Lower leg skin (tissue), 4 donors: ENCODE measurements around the gene AMBRA1. TPM values are rescaled to one million over a fixed set of nuclear protein-coding genes. Genes with fewer than 3 reads are reported as not detected.
A peak's percentile ranks its signal among the peaks of the same experiment; 100 is the strongest.

Experiments used
- DNase-seq, 2 donors: peaks; one replicate each; pipeline ENCODE4 v3.0.0-alpha.2; 2019; ENCODE audit warnings: low spot score in 2 of 2
- H3K4me3 ChIP-seq: fragments of 200-600 bp; sonication (generic); 2 replicates; pipeline ENCODE4 v1.5.1; 2017; ENCODE audit warnings: mild to moderate bottlenecking, low read depth; ENCODE audit not compliant: poor library complexity, severe bottlenecking
- POLR2A ChIP-seq, 2 donors: fragments of 450-650 bp; IDR thresholded peaks; one replicate each; pipeline ENCODE4 v1.6.1; 2016 to 2017; ENCODE audit warnings: antibody characterized with exemption in 2 of 2, mild to moderate bottlenecking in 1 of 2, moderate library complexity in 1 of 2
- whole genome bisulfite sequencing, 2 donors: methylation state at CpG; one replicate each; pipeline ENCODE4 v1.1.5; 2018; 5-methylcytosine and 5-hydroxymethylcytosine counted together
- intact Hi-C: fragments of 100-400 bp; cut with DNase I; formaldehyde crosslinking; loops from one replicate; pipeline ENCODE4 v1.15.0; 2023; ENCODE audit warnings: low total_unique reads
- total RNA-seq, 4 donors: library from RNA; depleted of rRNA; stranded (reverse); fragments of >200 nt; gene quantifications; one replicate each; pipeline ENCODE4 v1.1.0, GENCODE V29; 2016
- TF ChIP-seq, protein P1 (sequence below), 3 donors: fragments of 450-650 bp; IDR thresholded peaks; one replicate each; pipeline ENCODE4 v1.5.1; 2016; ENCODE audit warnings: antibody characterized with exemption in 3 of 3, mild to moderate bottlenecking in 3 of 3, moderate library complexity in 2 of 3

Gene AMBRA1, protein sequence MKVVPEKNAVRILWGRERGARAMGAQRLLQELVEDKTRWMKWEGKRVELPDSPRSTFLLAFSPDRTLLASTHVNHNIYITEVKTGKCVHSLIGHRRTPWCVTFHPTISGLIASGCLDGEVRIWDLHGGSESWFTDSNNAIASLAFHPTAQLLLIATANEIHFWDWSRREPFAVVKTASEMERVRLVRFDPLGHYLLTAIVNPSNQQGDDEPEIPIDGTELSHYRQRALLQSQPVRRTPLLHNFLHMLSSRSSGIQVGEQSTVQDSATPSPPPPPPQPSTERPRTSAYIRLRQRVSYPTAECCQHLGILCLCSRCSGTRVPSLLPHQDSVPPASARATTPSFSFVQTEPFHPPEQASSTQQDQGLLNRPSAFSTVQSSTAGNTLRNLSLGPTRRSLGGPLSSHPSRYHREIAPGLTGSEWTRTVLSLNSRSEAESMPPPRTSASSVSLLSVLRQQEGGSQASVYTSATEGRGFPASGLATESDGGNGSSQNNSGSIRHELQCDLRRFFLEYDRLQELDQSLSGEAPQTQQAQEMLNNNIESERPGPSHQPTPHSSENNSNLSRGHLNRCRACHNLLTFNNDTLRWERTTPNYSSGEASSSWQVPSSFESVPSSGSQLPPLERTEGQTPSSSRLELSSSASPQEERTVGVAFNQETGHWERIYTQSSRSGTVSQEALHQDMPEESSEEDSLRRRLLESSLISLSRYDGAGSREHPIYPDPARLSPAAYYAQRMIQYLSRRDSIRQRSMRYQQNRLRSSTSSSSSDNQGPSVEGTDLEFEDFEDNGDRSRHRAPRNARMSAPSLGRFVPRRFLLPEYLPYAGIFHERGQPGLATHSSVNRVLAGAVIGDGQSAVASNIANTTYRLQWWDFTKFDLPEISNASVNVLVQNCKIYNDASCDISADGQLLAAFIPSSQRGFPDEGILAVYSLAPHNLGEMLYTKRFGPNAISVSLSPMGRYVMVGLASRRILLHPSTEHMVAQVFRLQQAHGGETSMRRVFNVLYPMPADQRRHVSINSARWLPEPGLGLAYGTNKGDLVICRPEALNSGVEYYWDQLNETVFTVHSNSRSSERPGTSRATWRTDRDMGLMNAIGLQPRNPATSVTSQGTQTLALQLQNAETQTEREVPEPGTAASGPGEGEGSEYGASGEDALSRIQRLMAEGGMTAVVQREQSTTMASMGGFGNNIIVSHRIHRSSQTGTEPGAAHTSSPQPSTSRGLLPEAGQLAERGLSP (N-terminal part only)
- total RNA-seq: 10 to 100 TPM; 31.5 to 67.5 (median 36.2) TPM

DNA sequence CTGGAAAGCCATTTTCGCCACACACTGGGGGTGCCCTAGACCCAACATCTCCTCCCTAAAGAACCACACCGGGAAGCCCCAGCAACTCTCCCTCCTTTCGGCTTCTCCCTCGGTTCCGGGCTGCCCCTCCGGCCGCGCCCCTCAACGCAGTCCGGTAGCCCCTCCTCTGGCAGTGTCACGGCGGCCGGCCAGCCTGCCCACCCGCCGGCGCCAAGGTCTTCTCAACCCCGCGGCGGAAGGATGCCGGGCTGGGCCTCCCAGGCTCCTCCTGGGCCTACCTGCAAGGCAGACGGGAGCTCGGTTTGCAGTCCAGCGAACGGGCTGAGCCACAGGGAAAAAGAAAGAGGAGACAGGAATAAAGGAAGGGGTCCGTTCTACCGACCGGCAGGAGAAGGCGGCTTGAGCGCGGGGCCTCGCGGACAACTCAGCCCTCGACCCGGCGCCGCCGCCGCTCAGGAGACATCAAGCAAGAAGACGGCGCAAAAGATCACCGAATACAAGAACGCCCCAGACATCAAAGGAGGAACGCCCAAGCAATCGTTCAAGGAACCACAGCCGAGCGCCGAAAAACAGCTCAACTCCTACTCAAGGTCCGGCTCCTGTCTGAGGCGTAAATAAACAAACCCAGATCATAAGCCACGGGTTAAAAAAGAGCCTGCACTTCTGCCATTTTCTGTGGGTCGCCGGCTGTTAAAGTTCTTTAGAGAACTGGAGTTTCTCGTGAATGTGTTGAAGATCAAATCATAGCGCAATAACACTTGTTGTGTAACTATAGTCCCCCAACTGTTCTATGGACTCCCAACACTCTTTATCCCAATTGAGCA, at the start of gene AMBRA1:
TSS of gene AMBRA1 (minus strand) at position 474 of the 824 bp plus-strand sequence. CDS start 45,643 bp downstream, outside the sequence.
- TF ChIP-seq, protein P1, sequence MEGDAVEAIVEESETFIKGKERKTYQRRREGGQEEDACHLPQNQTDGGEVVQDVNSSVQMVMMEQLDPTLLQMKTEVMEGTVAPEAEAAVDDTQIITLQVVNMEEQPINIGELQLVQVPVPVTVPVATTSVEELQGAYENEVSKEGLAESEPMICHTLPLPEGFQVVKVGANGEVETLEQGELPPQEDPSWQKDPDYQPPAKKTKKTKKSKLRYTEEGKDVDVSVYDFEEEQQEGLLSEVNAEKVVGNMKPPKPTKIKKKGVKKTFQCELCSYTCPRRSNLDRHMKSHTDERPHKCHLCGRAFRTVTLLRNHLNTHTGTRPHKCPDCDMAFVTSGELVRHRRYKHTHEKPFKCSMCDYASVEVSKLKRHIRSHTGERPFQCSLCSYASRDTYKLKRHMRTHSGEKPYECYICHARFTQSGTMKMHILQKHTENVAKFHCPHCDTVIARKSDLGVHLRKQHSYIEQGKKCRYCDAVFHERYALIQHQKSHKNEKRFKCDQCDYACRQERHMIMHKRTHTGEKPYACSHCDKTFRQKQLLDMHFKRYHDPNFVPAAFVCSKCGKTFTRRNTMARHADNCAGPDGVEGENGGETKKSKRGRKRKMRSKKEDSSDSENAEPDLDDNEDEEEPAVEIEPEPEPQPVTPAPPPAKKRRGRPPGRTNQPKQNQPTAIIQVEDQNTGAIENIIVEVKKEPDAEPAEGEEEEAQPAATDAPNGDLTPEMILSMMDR (IDR thresholded peaks at IDR 0.05): no peak
- no peak for TF ChIP-seq POLR2A (IDR thresholded peaks at IDR 0.05)
- intact Hi-C loops: no loop called here
- 1 to 2% methylated on average over 52 to 54 of the region's 54 CpGs for WGBS, 2 donors

DNA sequence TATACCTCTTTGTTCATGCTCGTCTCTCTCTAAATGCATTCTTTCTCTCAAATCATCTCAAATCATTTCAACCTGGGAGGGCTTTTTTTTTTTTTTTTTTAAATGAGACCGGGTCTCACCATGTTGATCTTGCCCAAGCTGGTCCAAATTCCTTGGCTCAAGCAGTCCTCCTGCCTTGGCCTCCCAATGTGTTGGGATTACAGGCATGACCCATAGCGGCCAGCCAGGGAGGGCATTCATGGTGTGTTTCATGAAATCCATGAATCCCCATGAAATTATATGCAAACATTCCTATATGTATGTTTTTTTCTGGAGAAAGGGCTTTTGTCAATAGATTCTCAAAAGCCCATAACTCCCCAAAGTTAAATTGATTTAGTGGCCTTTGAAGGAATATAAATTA, 49.7 kb upstream of the AMBRA1 start:
- WGBS, 2 donors: 97% methylated on average over 3 of the region's 3 CpGs
- intact Hi-C loops: no loop called here
- no peak for DNase-seq
- no peak overlapping the region for H3K4me3 ChIP-seq
- TF ChIP-seq, protein P1 (IDR thresholded peaks at IDR 0.05): no peak
- no peak for TF ChIP-seq POLR2A (IDR thresholded peaks at IDR 0.05)

More for the DNA sequence above, at the start of gene AMBRA1:
- H3K4me3 ChIP-seq: peak within 1 kb of the TSS; percentile 86
- DNase-seq: peak; percentile 89 to 97

DNA sequence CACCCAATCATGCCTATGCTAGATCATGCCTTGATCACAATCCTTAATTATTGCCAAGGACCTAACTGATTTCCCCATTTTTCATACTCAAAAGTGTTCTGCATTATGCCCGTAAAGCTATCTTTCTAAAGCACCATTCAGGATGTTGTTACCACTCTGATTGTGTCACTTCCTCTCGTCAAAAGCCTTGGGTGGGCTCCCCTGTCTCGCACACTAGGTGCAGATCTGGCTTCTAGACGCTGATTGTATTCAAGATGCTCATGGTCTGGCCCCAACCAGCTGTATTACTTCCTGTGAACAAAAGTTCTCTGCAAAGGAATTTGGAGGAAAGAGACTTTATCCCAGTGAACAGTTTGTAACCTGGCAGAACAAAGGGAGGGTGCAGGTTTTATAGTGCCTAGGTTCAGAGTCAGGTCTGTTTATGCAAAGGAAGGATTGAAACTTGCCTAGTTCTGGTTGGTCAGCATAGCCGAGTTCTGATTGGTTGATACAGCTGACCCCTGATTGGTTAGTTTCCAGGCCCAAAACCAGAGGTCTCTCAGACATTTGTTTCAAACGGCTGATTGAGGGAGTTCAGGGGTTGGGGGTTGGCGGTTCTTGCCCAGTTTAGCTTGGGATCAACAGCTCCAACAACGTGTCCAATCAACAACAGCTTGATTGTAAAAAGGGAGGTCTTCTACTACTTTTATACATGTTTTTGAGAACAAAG, 49.0 kb upstream of the AMBRA1 start:
- TF ChIP-seq, protein P1 (IDR thresholded peaks at IDR 0.05): no peak
- no peak for TF ChIP-seq POLR2A (IDR thresholded peaks at IDR 0.05)

DNA sequence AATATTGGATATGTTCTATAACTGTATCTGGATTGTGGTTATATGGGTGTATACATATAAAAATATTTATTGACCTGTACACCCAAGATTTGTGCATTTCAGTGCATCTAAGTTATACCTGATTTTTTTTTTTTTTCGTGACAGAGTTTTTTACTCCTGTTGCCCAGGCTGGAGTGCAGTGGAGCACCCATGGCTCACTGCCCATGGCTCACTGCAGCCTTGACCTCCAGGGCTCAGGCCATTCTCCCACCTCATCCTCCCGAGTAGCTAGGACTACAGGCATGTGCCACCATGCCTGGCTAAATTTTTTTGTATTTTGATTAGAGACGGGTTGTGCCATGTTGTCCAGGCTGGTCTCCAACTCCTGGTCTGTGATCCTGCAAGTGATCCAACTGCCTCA, 47.8 kb upstream of the AMBRA1 start:
- WGBS, 2 donors: 76 to 88% methylated on average over 3 of the region's 3 CpGs

More for the DNA sequence above, 49.0 kb upstream of the AMBRA1 start:
- H3K4me3 ChIP-seq: no peak overlapping the region
- no peak for DNase-seq
- intact Hi-C loops: loop anchor here (1.0 kb wide), 1 partner anchor 11 kb away; no protein-coding TSS in a partner anchor
- WGBS, 2 donors: 96 to 98% methylated on average over 8 of the region's 8 CpGs

More for the DNA sequence above, 47.8 kb upstream of the AMBRA1 start:
- intact Hi-C loops: loop anchor here (1.0 kb wide), 1 partner anchor 10 kb away; no protein-coding TSS in a partner anchor
- no peak overlapping the region for H3K4me3 ChIP-seq
- DNase-seq: no peak
- TF ChIP-seq, protein P1 (IDR thresholded peaks at IDR 0.05): no peak
- no peak for TF ChIP-seq POLR2A (IDR thresholded peaks at IDR 0.05)
